T47D (cell line): ENCODE data around the gene FCHSD1.
A peak's percentile ranks its signal among the peaks of the same experiment; 100 is the strongest.

Source experiments
- DNase-seq, 2 experiments: peaks; one replicate each; pipeline versions ENCODE4 v3.0.0 to v3.0.0-alpha.2; 2011 to 2012; ENCODE audit warnings: low read depth in 1 of 2, low spot score in 1 of 2
- JUND ChIP-seq: IDR thresholded peaks from 2 replicates; pipeline ENCODE4 v1.6.1; 2012; ENCODE audit warnings: low read depth
- in situ Hi-C: cut with HindIII; loops from 2 replicates; pipeline ENCODE4 v1.10.0; 2016; ENCODE audit warnings: low sequenced_read_pairs, low pct_unique_long_range_greater_than_20kb

The FCHSD1 gene

GRCh38 chr5:141597814-141598213 lies 53.4 kb downstream of the FCHSD1 start:
- in situ Hi-C loops, result no loop called here
- no peak for DNase-seq
- no peak for TF ChIP-seq JUND

GRCh38 chr5:141597394-141597793 lies 53.8 kb downstream of the FCHSD1 start:
- no peak for TF ChIP-seq JUND
- in situ Hi-C loops, result no loop called here
- peak in 1 of 2 experiments; percentile 35 for DNase-seq

- TF ChIP-seq JUND, result no peak
- in situ Hi-C loops, result no loop called here
- no peak for DNase-seq
Observed at GRCh38 chr5:141596867-141597266, 54.4 kb downstream of the FCHSD1 start.

- no peak for TF ChIP-seq JUND
- in situ Hi-C loops, result no loop called here
- no peak for DNase-seq
Observed at GRCh38 chr5:141590127-141590526, 61.1 kb downstream of the FCHSD1 start.
